Ishikawa (cell line): ENCODE measurements around the gene MBOAT7.

Experiments
- EGR1 ChIP-seq: IDR thresholded peaks from 2 replicates; pipeline ENCODE4 v1.6.1; 2012
- EP300 ChIP-seq: IDR thresholded peaks from 2 replicates; pipeline ENCODE4 v1.6.1; 2012; ENCODE audit warnings: borderline replicate concordance
- TAF1 ChIP-seq: IDR thresholded peaks from 2 replicates; pipeline ENCODE4 v1.6.1; 2012; ENCODE audit warnings: low read depth, mild to moderate bottlenecking
- USF1 ChIP-seq: IDR thresholded peaks from 2 replicates; pipeline ENCODE4 v1.6.1; 2012
- YY1 ChIP-seq: IDR thresholded peaks from 2 replicates; pipeline ENCODE4 v1.6.1; 2012; ENCODE audit warnings: low read depth
- ZBTB7A ChIP-seq: IDR thresholded peaks from 2 replicates; pipeline ENCODE4 v1.6.1; 2012; ENCODE audit warnings: low read depth
- TF ChIP-seq, protein P1 (sequence below): IDR thresholded peaks from 2 replicates; pipeline ENCODE4 v1.6.1; 2012; ENCODE audit warnings: low read depth, mild to moderate bottlenecking
- TF ChIP-seq, protein P2 (sequence below): IDR thresholded peaks from 2 replicates; pipeline ENCODE4 v1.6.1; 2012

- TF ChIP-seq YY1 (no peak), EGR1 (no peak), ZBTB7A (no peak), TAF1 (no peak), USF1 (no peak), EP300 (no peak)
- TF ChIP-seq, protein P1, sequence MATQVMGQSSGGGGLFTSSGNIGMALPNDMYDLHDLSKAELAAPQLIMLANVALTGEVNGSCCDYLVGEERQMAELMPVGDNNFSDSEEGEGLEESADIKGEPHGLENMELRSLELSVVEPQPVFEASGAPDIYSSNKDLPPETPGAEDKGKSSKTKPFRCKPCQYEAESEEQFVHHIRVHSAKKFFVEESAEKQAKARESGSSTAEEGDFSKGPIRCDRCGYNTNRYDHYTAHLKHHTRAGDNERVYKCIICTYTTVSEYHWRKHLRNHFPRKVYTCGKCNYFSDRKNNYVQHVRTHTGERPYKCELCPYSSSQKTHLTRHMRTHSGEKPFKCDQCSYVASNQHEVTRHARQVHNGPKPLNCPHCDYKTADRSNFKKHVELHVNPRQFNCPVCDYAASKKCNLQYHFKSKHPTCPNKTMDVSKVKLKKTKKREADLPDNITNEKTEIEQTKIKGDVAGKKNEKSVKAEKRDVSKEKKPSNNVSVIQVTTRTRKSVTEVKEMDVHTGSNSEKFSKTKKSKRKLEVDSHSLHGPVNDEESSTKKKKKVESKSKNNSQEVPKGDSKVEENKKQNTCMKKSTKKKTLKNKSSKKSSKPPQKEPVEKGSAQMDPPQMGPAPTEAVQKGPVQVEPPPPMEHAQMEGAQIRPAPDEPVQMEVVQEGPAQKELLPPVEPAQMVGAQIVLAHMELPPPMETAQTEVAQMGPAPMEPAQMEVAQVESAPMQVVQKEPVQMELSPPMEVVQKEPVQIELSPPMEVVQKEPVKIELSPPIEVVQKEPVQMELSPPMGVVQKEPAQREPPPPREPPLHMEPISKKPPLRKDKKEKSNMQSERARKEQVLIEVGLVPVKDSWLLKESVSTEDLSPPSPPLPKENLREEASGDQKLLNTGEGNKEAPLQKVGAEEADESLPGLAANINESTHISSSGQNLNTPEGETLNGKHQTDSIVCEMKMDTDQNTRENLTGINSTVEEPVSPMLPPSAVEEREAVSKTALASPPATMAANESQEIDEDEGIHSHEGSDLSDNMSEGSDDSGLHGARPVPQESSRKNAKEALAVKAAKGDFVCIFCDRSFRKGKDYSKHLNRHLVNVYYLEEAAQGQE = no peak
- TF ChIP-seq, protein P2, sequence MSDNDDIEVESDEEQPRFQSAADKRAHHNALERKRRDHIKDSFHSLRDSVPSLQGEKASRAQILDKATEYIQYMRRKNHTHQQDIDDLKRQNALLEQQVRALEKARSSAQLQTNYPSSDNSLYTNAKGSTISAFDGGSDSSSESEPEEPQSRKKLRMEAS = no peak
Observed at GRCh38 chr19:54173359-54173699, 16.1 kb downstream of the MBOAT7 start.
